HL-60/S4 treated with phorbol 12-myristate 13-acetate at 8.2 ng/mL for 4 days and 3 days (cell line): ENCODE data around the gene NIFK.

Source experiments
- in situ Hi-C: fragments of 300-500 bp; cut with MboI; formaldehyde crosslinking; loops from 2 replicates; pipeline ENCODE4 v1.15.0; 2022; ENCODE audit warnings: low sequenced_read_pairs

NIFK gene

GRCh38 chr2:121736462-121737336 is at the start of gene NIFK:
NIFK (minus strand) TSS chr2:121736875; CDS start chr2:121736850, 25 bp downstream.
- in situ Hi-C loops, result no loop called here

GRCh38 chr2:121783180-121783579 is 46.5 kb upstream of the NIFK start:
- in situ Hi-C loops, result no loop called here

- in situ Hi-C loops, result no loop called here
Measured at GRCh38 chr2:121778741-121779487, 42.2 kb upstream of the NIFK start.

GRCh38 chr2:121777699-121778058 is 41.0 kb upstream of the NIFK start:
- in situ Hi-C loops, result no loop called here

- in situ Hi-C loops, result no loop called here
Measured at GRCh38 chr2:121776885-121777698, 40.4 kb upstream of the NIFK start.

GRCh38 chr2:121776361-121776760 is 39.7 kb upstream of the NIFK start:
- in situ Hi-C loops, result no loop called here

- in situ Hi-C loops, result no loop called here
Measured at GRCh38 chr2:121774235-121774634, 37.6 kb upstream of the NIFK start.

- in situ Hi-C loops, result no loop called here
Measured at GRCh38 chr2:121771976-121772742, 35.5 kb upstream of the NIFK start.

- in situ Hi-C loops, result no loop called here
Measured at GRCh38 chr2:121768143-121768755, 31.6 kb upstream of the NIFK start.

- in situ Hi-C loops, result no loop called here
Measured at GRCh38 chr2:121766624-121767023, 29.9 kb upstream of the NIFK start.

- in situ Hi-C loops, result no loop called here
Measured at GRCh38 chr2:121764681-121765228, 28.1 kb upstream of the NIFK start.

- in situ Hi-C loops, result no loop called here
Measured at GRCh38 chr2:121755237-121756111, 18.8 kb upstream of the NIFK start, which contains the start of gene TSN. TSN (plus strand) TSS chr2:121755651; CDS start chr2:121755780, 129 bp downstream.

GRCh38 chr2:121754851-121755236 is 18.2 kb upstream of the NIFK start:
- in situ Hi-C loops, result no loop called here

GRCh38 chr2:121748202-121748601 is 11.5 kb upstream of the NIFK start:
- in situ Hi-C loops, result no loop called here

- in situ Hi-C loops, result no loop called here
Measured at GRCh38 chr2:121746071-121746578, 9.4 kb upstream of the NIFK start.

- in situ Hi-C loops, result no loop called here
Measured at GRCh38 chr2:121741450-121741849, 4.8 kb upstream of the NIFK start.

GRCh38 chr2:121740973-121741372 is 4.3 kb upstream of the NIFK start:
- in situ Hi-C loops, result no loop called here

- in situ Hi-C loops, result no loop called here
Measured at GRCh38 chr2:121736140-121736461, 574 bp downstream of the NIFK start.
